ENCODE results near the gene BAHCC1.

- TF ChIP-seq CTCF (conservative IDR thresholded peaks at IDR 0.05; ENCODE audit: low read depth, low read length), result no peak
- TF ChIP-seq EZH2 (IDR thresholded peaks at IDR 0.05; ENCODE audit: borderline replicate concordance, low read depth, low read length, poor library complexity, severe bottlenecking), result no peak
These were observed 49.5 kb downstream of the BAHCC1 start for GRCh38 chr17:81444610-81445339.
